Panc1 (cell line): ENCODE measurements around the gene ADGB.

ENCODE experiments used
- POLR2AphosphoS5 ChIP-seq: IDR thresholded peaks from 2 replicates; pipeline ENCODE4 v1.6.1; 2012; ENCODE audit warnings: mild to moderate bottlenecking, low read depth, low read length, moderate library complexity
- SIN3A ChIP-seq: IDR thresholded peaks from 2 replicates; pipeline ENCODE4 v1.6.1; 2012; ENCODE audit warnings: low read depth, mild to moderate bottlenecking, low read length, moderate library complexity, borderline replicate concordance; ENCODE audit not compliant: insufficient read depth
- TCF7L2 ChIP-seq: IDR thresholded peaks from 2 replicates; pipeline ENCODE4 v1.6.1; 2011; ENCODE audit warnings: mild to moderate bottlenecking, low read depth, low read length, inconsistent platforms
- TF ChIP-seq, protein P1 (sequence below): fragments of 450-650 bp; IDR thresholded peaks from 2 replicates; pipeline ENCODE4 v1.5.1; 2017; ENCODE audit warnings: mild to moderate bottlenecking
- TF ChIP-seq, protein P2 (sequence below), 2 experiments: IDR thresholded peaks; 2 replicates each; pipeline ENCODE4 v1.6.1; 2011 to 2012; ENCODE audit warnings: low read depth in 2 of 2, control low read depth in 1 of 2, low read length in 1 of 2, mild to moderate bottlenecking in 1 of 2, moderate library complexity in 1 of 2; ENCODE audit not compliant: insufficient read depth in 1 of 2

DNA sequence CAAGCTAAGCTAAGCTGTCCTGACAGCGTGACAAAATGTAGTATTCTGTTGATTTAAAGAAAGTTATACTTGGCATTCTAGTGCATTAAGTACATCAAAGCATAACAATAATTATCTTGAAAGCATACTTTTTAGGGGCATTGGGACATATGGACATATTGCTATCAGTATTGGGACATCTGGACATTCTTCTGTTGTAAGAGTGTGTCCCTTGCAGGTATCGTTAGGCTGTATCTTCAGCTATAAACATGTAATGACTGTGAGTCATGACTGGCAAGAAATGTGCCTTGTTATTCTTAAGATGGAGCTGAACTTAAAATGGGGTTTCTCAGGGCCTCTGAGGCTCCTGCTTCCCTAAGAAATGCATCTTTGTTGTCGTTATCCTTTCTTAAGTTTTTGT, 74.3 kb downstream of the ADGB start:
- TF ChIP-seq, protein P1, sequence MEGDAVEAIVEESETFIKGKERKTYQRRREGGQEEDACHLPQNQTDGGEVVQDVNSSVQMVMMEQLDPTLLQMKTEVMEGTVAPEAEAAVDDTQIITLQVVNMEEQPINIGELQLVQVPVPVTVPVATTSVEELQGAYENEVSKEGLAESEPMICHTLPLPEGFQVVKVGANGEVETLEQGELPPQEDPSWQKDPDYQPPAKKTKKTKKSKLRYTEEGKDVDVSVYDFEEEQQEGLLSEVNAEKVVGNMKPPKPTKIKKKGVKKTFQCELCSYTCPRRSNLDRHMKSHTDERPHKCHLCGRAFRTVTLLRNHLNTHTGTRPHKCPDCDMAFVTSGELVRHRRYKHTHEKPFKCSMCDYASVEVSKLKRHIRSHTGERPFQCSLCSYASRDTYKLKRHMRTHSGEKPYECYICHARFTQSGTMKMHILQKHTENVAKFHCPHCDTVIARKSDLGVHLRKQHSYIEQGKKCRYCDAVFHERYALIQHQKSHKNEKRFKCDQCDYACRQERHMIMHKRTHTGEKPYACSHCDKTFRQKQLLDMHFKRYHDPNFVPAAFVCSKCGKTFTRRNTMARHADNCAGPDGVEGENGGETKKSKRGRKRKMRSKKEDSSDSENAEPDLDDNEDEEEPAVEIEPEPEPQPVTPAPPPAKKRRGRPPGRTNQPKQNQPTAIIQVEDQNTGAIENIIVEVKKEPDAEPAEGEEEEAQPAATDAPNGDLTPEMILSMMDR: no peak
- TF ChIP-seq, protein P2, sequence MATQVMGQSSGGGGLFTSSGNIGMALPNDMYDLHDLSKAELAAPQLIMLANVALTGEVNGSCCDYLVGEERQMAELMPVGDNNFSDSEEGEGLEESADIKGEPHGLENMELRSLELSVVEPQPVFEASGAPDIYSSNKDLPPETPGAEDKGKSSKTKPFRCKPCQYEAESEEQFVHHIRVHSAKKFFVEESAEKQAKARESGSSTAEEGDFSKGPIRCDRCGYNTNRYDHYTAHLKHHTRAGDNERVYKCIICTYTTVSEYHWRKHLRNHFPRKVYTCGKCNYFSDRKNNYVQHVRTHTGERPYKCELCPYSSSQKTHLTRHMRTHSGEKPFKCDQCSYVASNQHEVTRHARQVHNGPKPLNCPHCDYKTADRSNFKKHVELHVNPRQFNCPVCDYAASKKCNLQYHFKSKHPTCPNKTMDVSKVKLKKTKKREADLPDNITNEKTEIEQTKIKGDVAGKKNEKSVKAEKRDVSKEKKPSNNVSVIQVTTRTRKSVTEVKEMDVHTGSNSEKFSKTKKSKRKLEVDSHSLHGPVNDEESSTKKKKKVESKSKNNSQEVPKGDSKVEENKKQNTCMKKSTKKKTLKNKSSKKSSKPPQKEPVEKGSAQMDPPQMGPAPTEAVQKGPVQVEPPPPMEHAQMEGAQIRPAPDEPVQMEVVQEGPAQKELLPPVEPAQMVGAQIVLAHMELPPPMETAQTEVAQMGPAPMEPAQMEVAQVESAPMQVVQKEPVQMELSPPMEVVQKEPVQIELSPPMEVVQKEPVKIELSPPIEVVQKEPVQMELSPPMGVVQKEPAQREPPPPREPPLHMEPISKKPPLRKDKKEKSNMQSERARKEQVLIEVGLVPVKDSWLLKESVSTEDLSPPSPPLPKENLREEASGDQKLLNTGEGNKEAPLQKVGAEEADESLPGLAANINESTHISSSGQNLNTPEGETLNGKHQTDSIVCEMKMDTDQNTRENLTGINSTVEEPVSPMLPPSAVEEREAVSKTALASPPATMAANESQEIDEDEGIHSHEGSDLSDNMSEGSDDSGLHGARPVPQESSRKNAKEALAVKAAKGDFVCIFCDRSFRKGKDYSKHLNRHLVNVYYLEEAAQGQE (IDR thresholded peaks at IDR 0.05; ENCODE audit: insufficient read depth in 1 of 2, low read depth in 2 of 2, low read length in 1 of 2): no peak
- no peak for TF ChIP-seq SIN3A
- no peak for TF ChIP-seq POLR2AphosphoS5
- TF ChIP-seq TCF7L2: no peak
